Stimulated activated CD4-positive, alpha-beta T cell treated with anti-CD3 and anti-CD28 coated beads, TNF-alpha, amount 100 ng/mL, for 4 hours (primary cell): Measurements from ENCODE around the gene TSEN2.
A peak's percentile ranks its signal among the peaks of the same experiment; 100 is the strongest.
"Not testable (repeated sequence)": the region's sequence is repeated elsewhere in the genome, so short reads cannot be mapped to it uniquely, and the experiment has no call there.

ENCODE experiments used
- DNase-seq, 3 experiments: peaks; one replicate each; pipeline ENCODE4 v3.0.0-alpha.2; 2020; ENCODE audit warnings: low read depth in 3 of 3

Gene TSEN2

DNA sequence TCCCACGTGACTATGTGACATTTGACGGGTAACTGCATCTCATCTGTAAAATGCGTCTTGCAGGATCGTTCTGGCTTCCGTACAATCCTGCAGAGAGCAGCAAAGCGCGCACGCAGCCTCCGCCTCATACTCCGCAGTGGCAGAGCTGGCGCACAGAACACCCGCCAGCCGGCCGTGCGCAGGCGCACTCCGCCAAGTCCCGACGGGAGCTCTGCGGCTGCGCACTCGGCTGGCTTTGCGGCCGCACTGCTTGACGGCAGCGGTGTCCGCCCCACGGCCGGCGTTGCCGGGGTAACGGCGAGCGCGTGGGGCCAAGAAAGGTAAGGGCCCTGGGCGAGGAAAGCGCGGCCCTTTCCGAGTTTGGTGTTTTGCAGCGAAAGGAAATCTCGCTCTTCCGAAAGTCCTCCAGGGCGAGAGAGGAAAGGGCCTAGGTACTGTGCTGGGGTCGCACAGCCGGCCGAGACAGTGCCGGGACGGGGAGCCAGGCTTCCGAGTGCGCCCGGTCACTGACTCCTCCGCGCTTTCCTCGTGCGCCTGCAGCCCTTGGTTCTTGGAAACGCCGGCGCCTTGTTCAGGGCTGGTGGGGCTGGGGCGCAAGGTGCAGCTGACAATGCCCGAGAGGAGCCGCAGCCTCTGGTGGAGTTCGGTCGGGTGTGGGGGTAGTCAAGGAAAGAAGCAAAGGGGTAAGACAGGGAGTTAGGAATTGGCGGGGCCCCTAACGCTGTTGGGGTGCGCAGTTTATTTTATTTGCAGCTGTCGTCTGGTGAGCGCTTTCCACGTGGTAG, at the start of gene TSEN2:
TSS of gene TSEN2 (plus strand) at position 283 of the 785 bp plus-strand sequence. CDS start 5,321 bp downstream, outside the sequence.
- DNase-seq = peak; percentile 93 to 94 (median 93)

DNA sequence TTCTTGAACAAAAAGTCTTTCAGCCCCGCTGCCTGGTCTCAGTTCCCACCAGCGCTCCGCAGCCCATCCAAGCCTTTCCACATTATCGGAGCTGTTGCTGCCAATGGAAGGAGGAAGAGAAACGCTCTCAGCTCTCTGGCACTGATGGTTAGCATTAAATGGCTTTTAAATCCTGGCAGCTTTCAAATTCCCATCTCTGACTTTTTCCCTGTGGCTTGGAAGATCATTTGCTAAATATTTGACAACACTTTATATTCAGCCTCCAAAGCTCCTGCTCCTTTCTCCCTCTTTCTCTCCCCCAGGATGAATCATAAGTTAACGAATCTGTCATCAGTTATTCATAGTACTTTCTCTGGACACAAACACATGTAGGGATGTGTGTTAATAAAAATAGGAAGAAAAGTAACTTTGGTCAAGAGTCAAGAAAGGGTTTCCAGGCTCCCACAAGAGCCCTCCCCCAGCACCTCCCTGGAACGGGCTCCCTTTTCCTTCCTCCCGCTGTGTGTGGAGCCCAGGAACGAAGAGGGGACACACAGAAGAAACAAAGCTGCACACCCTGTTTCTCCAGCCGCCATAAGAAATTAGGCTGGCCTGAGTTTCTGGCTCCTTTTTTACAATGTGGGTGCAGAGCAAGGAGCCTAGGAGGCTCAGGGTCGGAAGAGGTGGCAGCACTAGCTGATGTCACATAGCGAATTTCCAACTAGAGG, 47.6 kb upstream of the TSEN2 start:
- no peak for DNase-seq

DNA sequence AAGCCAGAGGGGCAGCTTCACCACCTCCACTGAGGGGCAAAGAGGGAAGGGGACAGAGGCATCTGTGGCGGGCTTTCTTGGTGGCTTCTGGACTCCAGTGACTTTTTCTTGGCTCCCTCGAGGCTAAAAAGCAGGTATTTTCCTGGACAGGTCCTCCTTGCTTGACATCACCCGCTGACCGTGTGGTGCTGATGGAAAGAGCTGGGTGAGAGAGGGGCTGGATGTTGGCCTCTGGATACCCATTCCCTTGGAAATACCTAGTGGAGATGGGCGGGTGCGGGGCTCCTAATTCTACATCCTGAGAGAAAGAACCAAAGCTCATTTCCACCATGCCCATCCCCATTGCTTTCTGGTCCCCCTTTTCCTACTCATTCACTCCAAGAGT, 47.1 kb upstream of the TSEN2 start:
- DNase-seq = no peak

DNA sequence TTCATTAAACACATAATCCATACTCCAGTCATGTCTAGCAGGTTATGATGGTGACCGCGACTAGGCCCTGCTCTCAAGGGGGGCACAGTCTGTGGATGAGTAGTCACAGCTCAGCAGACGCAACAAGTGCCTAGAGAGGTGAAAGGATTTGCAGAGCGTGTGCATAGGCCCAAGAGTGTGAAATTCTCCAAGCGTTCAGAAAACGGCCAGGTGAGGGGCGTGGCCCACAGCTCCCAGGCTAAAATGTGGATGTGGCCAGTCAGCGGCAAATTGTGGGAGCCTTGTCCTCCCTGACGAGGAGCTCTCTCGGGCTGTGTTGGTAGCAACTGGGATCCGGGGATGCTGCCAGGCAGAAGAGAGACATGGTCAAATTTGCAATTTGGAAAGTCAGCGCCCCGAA, 46.4 kb upstream of the TSEN2 start:
- DNase-seq = no peak

DNA sequence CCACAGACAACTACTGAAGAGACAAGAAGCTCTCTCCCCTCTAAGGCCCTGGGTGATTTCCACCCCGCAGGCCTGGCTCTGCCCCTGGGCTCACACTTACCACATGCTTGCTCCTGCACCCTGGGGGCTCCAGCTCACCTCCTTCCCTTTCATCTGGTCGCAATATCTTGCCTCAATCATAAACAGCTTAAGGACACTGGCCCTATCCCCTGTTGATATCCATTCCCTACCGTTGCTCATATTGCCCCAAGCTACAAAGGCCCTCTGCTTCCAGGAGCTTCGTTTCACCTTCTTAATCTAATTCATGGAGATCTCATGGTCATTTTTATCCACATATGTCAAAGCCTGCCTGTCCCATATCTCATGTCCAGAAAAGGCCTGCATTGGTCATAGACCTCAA, 46.0 kb upstream of the TSEN2 start:
- no peak for DNase-seq

DNA sequence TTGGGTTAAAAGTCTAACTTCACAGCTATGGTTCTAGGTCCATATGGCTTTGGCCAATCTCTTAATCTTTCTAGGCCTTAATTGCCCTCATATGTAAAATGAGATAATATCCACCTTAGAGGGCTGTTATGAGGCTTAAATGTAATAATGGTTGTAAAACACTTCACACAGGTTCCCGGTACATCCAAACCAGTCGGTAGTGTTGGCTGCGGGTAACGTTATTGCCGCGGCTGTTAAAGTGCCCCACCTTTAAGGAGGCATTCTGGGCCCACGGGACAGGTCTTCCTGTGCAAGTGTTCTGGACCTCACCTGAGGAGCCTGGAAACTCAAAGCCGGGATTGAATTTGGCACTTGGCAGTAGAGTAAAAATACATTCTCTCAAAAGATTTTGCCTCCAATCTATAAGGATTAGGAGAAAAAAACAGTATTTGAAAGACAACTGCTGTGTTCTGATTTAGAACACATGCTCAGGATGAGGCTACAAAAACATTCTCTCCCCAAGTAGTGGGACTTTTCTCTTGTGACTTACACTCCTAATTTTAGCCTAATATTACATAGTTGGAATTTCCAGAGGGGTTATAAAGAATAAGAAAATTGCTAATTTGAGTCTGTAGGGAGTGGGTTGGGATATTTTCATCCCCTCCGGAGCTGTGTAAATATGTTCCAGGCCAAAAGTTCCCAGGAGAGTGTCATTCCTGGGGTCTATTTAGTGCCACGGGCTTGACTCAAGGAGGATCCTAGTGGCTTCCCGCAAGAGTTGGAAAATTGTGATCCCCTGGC, 44.9 kb upstream of the TSEN2 start:
- no peak for DNase-seq

DNA sequence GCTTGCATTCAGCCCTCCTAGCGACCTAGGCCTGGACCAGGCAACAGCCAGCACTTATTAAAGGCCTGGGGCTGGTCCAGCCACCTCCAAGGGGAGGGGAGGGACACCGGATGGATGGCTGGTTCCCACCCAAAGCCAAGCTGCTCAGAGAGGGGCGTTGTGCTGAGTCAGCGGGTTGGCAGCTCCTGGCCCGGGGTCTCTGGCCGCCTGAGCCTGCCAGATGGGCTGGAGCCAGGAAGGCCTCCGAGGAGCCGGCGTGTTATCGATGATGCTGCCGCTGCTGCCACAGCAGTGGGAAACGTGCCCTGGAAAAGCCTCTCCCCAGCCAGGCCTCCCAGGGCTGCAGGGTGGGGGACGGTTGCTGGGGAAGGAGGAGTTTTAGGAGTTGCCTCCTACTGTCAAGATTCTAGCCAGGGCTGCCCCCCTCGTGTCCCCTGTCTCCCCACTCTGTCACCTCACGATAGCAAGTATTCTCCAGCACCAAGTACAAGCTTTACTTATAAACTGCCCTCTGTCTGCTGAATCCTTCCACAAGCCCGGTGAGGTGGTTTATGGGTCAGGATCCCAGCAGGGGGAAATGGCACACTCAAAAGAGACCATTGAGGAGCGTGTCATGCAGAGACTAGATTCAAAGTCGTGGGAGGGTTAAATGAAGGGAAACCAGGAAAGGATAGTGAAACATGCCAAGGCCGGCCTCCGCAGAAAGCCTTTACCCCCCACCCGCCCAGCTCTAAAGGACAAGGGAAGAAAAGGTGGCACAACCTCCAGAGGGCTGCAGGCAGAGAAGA, 43.2 kb upstream of the TSEN2 start:
- DNase-seq = no peak

DNA sequence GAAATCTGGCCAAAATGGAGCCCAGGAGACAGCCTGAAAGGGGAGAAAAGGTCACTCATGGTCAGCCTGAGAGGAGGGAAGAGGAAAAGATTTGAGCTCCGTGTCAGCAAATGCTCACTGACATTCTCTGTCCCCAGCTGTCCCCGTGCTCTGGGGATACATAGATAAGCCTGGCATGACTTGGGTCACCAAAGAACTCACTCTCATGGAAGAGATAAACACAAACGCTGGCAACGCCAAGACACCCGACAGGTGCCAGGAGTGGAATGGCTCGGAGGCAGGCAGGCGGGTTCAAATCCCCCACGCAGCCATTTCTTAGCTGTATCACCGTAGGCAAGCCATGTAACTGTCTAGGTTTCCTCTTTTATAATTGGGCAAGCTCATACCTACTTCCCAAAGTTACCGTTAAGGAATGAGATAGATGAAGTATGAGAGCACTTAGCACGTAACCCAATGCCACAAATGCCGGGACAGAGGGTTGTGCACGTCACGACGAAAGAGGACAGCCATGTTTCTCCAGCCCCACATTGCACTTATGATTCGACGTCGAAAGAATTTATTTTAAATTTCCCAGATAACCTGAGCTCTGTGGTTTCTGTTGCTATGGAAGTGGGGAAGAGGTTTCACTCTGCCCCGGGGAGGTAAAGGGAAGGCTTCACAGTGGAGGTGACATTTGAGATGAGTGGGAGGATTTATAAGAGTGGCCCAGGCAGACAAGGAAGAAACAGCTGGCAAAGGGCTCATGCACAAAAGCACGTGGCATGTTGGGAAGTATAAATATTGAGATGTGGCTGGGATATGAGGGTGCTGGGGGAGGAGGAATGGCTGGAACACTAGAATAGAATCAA, 41.4 kb upstream of the TSEN2 start:
- DNase-seq = no peak

DNA sequence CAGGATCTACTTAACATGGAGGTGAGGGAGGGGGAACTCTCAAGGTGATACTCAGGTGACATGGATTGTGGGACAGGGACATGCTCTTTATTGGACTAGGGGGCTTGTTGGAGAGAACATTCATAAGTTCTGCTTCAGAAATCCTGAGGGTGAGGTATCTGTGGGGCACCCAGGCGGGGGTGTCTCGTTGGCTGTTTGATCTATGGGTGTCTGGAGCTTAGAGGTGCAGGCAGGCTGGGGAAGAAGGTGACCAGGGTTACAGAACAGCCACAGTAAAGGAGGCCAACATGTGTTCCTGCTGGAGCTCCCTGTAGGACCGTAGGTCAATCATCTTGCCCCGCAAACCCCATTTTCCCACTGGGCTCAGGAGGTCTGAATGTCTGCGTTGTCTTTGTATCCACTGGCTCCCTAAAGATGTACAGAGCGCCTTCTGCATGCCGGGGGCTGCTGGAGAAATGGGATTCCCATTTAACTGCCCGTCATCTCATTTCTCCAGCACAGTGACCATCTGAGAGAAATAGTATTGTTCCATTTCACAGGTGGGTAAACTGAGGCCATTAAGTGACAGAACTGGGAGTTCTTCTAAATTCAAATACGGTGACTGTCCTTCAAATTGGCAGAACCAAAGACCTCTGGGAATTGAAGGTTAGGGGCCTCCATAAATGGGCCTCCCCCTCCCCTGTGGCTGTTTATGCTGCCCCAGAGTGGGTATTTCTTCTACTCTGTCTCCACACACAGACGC, 40.3 kb upstream of the TSEN2 start:
- DNase-seq = no peak

DNA sequence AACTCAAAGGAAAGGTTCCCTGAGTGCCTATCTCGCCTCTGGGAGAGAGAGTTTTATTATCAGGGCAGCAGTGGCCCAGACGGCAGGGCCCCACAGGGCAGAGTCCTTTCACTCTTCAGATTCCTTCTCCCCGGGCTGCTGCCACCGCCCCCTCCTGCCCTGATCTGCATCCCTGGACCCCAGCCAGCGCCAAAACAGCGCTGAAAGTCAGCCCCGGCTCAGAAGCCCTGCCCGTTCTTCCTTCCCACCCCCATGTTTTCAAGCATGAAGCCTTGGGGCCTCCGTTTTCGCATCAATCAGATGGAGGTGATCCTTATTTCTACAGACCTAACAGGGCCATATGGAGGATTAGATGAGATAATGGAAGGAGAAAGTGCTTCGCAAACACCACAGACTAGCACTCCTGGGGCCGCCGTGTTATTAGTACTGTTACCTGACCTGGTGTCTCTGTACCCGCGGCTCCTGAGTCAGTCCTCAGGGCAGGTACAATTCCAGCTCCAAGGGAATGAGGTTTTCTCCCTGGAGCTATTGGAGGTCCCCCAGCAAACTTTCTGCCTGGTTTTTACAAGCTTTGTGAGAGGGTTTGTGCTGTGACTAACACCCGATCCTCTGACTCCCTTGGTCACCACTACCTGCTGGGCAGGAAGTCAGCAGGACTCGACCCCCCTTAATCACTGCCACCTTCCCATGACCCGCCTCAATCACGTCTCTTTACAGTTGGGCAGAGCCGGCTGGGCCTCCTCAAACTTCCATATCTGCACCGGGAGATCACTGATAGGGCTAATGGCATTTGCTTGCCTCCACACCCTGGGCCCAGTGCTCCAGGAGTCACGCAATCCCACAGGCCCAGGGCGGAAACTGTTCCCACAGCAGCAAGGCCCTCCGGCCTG, 39.5 kb upstream of the TSEN2 start:
- DNase-seq = no peak

DNA sequence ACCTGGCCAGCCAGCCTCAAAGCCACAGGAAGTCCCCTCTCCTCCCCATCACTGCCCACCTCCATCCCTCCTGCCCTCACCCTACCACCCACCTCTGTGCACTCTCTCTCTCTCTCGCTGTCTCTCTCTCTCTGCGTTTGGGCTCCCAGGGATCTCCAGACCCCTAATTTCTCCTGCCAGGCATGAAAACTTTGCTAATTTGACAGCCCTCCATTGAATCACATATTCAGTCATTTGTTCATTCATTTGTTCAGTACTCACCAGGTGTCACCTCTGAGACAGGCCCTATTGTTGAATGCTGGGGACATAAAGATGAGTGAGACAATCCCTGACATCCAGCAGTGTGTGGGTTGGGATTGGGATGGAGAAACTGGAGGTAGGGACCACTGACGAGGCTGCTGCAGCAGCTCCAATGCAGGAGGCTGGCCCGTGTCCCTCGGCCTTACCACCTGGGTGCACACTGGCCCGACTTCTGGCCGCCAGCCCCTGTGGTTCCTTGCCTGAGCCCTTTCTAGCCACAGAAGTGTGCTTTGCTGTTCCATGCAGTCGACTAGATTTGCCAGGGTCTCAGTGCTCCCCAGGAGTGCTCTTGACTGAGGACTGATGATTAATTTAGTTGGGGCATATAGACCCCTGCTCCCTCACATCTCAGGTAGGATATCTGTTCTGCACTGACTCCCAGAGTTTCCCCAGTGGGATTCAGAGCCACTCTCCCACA, 38.6 kb upstream of the TSEN2 start:
- DNase-seq = no peak

DNA sequence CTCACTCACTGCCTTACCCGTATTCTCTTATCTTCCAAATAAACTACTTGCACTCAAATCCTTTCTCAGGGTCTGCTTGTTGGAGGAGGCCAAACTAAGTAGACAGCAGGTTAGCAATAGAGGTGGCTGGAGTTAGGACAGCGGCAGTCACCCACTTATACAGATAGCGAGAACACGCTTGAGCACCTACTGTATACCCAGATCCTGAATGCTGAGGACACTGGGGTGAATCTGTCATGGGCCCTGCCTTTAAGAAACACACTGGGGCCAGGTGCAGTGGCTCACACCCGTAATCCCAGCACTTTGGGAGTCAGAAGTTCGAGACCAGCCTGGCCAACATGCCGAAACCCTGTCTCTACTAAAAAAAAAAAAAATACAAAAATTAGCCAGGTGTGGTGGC, 38.0 kb upstream of the TSEN2 start:
- DNase-seq = no peak

DNA sequence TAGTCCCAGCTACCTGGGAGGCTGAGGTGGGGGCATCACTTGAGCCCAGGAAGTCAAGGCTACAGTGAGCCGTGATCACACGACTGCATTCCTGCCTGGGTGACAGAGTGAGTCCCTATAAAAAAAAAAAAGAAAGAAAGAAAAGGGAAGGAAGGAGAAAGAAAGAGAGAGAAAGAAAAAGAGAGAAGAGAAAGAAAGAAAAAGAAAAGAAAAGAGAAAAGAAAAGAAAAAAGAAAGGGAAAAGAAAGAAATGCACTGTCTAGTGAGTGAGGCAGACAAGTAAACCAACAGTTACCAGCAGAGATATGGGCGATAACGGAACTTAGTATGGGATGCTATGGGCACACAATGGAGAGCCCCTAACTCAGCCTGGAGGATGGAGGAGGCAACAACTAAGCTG, 37.2 kb upstream of the TSEN2 start:
- DNase-seq = no peak

DNA sequence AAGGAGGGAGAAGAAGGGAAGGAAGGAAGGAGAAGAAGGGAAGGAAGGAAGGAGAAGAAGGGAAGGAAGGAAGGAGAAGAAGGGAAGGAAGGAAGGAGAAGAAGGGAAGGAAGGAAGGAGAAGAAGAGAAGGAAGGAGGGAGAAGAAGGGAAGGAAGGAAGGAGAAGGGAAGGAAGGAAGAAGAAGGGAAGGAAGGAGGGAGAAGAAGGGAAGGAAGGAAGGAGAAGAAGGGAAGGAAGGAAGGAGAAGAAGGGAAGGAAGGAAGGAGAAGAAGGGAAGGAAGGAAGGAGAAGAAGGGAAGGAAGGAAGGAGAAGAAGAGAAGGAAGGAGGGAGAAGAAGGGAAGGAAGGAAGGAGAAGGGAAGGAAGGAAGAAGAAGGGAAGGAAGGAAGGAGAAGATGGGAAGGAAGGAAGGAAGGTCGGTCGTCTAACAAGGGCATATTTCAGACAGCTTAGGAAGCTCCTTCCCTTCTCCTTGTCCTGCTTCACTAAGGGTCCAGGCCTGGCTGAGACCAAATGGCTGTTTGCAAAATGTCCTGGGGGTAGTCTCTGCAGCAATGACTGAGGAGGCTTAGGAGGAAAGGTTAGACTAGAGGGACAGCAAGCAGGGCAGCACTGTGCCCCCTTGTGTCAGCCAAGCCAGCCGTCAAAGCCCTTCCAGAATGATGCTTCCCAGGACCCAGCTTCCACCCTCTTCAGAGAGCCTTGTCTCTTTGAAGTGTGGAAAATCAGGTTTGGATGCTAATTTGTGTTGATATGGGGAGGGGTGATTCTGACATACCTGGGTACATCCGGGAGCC, 35.7 kb upstream of the TSEN2 start:
- DNase-seq = not testable (repeated sequence)

DNA sequence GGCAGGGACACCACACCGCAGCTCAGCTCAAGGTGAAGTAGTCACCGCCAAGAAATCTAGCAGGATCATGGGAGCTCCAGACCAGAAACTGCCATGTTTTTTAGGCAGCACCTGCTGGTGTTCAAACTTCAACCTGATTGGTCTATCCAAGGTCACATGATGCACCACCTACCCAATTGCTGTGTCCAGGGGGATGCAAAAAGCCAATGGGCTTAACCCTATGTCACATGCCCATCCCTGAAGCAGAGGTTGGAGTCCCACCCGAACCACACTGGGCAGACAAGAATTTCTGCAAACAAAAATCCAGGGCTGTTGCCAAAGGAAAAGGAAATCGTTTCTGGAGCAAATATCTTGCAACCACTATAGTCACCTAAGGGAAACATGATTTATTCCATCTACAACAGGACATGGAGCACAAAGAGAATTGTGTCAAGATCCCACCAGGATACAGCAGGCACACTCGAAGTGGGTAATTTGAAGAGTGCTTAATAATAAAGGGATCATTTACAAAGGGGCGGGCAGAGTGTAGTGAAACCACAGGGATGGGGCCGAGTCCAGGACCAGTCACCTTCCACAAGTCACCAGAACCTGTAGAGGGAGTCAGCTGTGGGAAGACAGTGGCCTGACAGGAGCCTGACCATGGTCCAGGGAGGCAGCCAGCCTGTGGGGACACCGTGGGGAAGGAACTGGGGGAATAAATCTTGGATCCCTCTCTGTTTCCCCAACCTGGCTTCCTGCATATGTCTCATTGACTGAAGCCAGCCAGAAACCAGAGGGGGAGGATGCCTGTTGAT, 34.2 kb upstream of the TSEN2 start:
- no peak for DNase-seq

DNA sequence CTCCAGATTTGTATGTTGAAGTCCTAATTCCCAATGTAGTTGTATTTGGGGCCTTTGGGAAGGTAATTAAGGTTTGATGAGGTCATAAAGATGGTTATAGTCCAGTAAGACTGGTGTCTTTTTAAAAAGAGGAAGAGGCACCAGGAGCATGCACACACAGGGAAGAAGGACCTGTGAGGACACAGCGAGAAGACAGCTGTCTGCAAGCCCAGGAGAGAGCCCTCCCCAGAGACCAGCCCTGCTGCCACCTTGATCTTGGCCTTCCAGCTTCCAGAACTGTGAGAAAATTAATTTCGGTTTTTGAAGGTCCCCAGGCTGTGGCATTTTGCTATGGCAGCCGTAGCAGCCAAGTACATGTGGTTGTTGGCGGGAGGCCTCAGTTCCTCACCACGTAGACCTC, 32.8 kb upstream of the TSEN2 start:
- DNase-seq = no peak

DNA sequence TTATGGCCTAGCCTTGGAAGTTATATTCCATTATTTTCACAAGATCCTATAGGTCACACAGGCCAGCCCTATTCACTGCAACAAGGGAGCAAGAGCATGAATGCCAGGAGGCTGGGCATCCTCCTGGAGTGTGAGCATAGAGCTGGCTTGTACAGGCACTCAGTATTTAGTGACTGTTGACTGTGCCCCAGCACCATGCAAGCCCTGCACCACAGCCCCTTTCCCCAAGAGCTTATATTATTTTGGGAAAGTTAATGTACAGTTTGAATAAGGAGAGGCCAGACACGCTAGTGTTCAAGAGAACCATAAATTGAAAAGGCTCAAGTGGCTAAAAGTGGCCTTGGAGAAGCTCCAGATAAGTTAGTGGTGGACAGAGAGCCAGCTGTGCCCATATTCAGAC, 32.3 kb upstream of the TSEN2 start:
- DNase-seq = no peak
